A549 (cell line): ENCODE data around the gene SMYD5. TPM values are rescaled to one million over a fixed set of nuclear protein-coding genes. Genes with fewer than 3 reads are reported as not detected.

Source experiments
- ATAC-seq, 2 experiments: fragments of 200-7000 bp in 1 of 2; fragments of >200 bp in 1 of 2; cut with Nextera tagmentation in 1 of 2; cut with Tn5 transposase in 1 of 2; 3 replicates each; pipeline versions ENCODE4 v1.8.0 to v1.9.1; 2018 to 2020; ENCODE audit warnings: mild to moderate bottlenecking in 1 of 2, moderate library complexity in 1 of 2
- CTCF ChIA-PET: fragments of 300-600 bp; sonication (Branson Sonifier 250); formaldehyde crosslinking; extraction: SDS; loops from one replicate; lab custom pipeline; 2021; ENCODE audit warnings: antibody characterized with exemption, inconsistent platforms; lab: Yijun Ruan, JAX
- POLR2A ChIA-PET: fragments of 350-600 bp; formaldehyde crosslinking; extraction: SDS; loops from one replicate; lab custom pipeline; 2021; ENCODE audit warnings: antibody characterized with exemption, inconsistent platforms; lab: Yijun Ruan, JAX
- DNase-seq, 2 experiments: peaks; one replicate each; pipeline versions ENCODE4 v3.0.0 to v3.0.0-alpha.2; 2011 to 2016; ENCODE audit warnings: low read depth in 1 of 2, low spot score in 1 of 2
- FAIRE-seq: peaks from 2 replicates; lab custom pipeline; 2011; peaks lifted over from hg19 to GRCh38; lab: Jason Lieb, UNC
- H3K27ac ChIP-seq, 2 experiments: fragments of >200 bp; sonication (Bioruptor Twin); formaldehyde crosslinking; 3 replicates each; pipeline ENCODE4 v1.5.1; 2016 to 2017
- H3K4me1 ChIP-seq: fragments of >200 bp; sonication (Bioruptor Twin); formaldehyde crosslinking; 3 replicates; pipeline ENCODE4 v1.6.1; 2016
- H3K4me2 ChIP-seq: fragments of >200 bp; sonication (Bioruptor Twin); formaldehyde crosslinking; 3 replicates; pipeline ENCODE4 v1.6.1; 2016
- H3K4me3 ChIP-seq: fragments of >200 bp; sonication (Bioruptor Twin); formaldehyde crosslinking; 3 replicates; pipeline ENCODE4 v1.5.1; 2016
- H3K9me3 ChIP-seq: fragments of >200 bp; sonication (Bioruptor Twin); formaldehyde crosslinking; 3 replicates; pipeline ENCODE4 v1.6.1; 2016
- CBX2 ChIP-seq: fragments of 200-600 bp; sonication (generic); IDR thresholded peaks from 2 replicates; pipeline ENCODE4 v1.6.1; 2016; ENCODE audit warnings: low read depth, mild to moderate bottlenecking, borderline replicate concordance
- CHD2 ChIP-seq: fragments of 150-350 bp; IDR thresholded peaks from 2 replicates; pipeline ENCODE4 v1.6.1; 2014; ENCODE audit warnings: low read length; ENCODE audit not compliant: partially characterized antibody
- CHD4 ChIP-seq: fragments of 200-600 bp; sonication (generic); IDR thresholded peaks from 2 replicates; pipeline ENCODE4 v1.6.1; 2016; ENCODE audit warnings: antibody characterized with exemption, mild to moderate bottlenecking, borderline replicate concordance
- EHMT2 ChIP-seq: fragments of 200-600 bp; sonication (generic); IDR thresholded peaks from 2 replicates; pipeline ENCODE4 v1.6.1; 2016; ENCODE audit warnings: antibody characterized with exemption, low read depth, mild to moderate bottlenecking, moderate library complexity
- EP300 ChIP-seq, 2 experiments: fragments of >200 bp; sonication (Bioruptor Twin); formaldehyde crosslinking; IDR thresholded peaks; 2 replicates in 1 of 2; 3 replicates in 1 of 2; pipeline ENCODE4 v1.6.1; 2016 to 2017
- ESRRA ChIP-seq: fragments of 150-350 bp; IDR thresholded peaks from 2 replicates; pipeline ENCODE4 v1.6.1; 2014; ENCODE audit warnings: mild to moderate bottlenecking, low read length, borderline replicate concordance
- FOSB ChIP-seq: fragments of 250-450 bp; sonication (Bioruptor Pico); IDR thresholded peaks from 2 replicates; pipeline ENCODE4 v1.5.0; 2020; ENCODE audit warnings: mild to moderate bottlenecking, moderate library complexity
- FOSL2 ChIP-seq, 2 experiments: fragments of 450-650 bp in 1 of 2; fragments of >200 bp in 1 of 2; sonication (Bioruptor Twin) in 1 of 2; formaldehyde crosslinking; IDR thresholded peaks; 2 replicates each; pipeline versions ENCODE4 v1.5.0 to v1.6.1; 2016 to 2020; ENCODE audit warnings: mild to moderate bottlenecking in 1 of 2, moderate library complexity in 1 of 2
- GATA3 ChIP-seq: IDR thresholded peaks from 2 replicates; pipeline ENCODE4 v1.6.1; 2012; ENCODE audit warnings: borderline replicate concordance
- HOXB5 ChIP-seq: fragments of 250-450 bp; sonication (Bioruptor Pico); IDR thresholded peaks from 2 replicates; pipeline ENCODE4 v1.5.0; 2020; ENCODE audit warnings: mild to moderate bottlenecking, moderate library complexity
- JUN ChIP-seq, 2 experiments: fragments of >200 bp; sonication (Bioruptor Twin); formaldehyde crosslinking; IDR thresholded peaks; 2 replicates in 1 of 2; 3 replicates in 1 of 2; pipeline ENCODE4 v1.6.1; 2016 to 2017
- KDM1A ChIP-seq: fragments of 200-600 bp; sonication (generic); IDR thresholded peaks from 2 replicates; pipeline ENCODE4 v1.6.1; 2016; ENCODE audit warnings: low read depth, mild to moderate bottlenecking
- KDM5A ChIP-seq: fragments of 200-600 bp; sonication (generic); IDR thresholded peaks from 2 replicates; pipeline ENCODE4 v1.6.1; 2016; ENCODE audit warnings: antibody characterized with exemption, mild to moderate bottlenecking
- NPAS2 ChIP-seq: fragments of 250-450 bp; sonication (Bioruptor Pico); IDR thresholded peaks from 2 replicates; pipeline ENCODE4 v1.8.0; 2022; ENCODE audit warnings: mild to moderate bottlenecking, moderate library complexity, borderline replicate concordance
- PBX3 ChIP-seq: IDR thresholded peaks from 2 replicates; pipeline ENCODE4 v1.6.1; 2012
- PHF8 ChIP-seq: fragments of 200-600 bp; sonication (generic); IDR thresholded peaks from 2 replicates; pipeline ENCODE4 v1.6.1; 2016; ENCODE audit warnings: low read depth, mild to moderate bottlenecking, antibody characterized with exemption, moderate library complexity, borderline replicate concordance
- POLR2A ChIP-seq: IDR thresholded peaks from 2 replicates; pipeline ENCODE4 v1.6.1; 2012; ENCODE audit warnings: mild to moderate bottlenecking, low read length
- POLR2AphosphoS2 ChIP-seq: conservative IDR thresholded peaks from 2 replicates; pipeline ENCODE4 v1.6.1; 2012; ENCODE audit warnings: low read length, improper control_type of control experiment, inconsistent platforms
- RAD21 ChIP-seq, 2 experiments: fragments of >200 bp in 1 of 2; sonication (Bioruptor Twin) in 1 of 2; formaldehyde crosslinking in 1 of 2; IDR thresholded peaks in 1 of 2; conservative IDR thresholded peaks in 1 of 2; 2 replicates in 1 of 2; 3 replicates in 1 of 2; pipeline ENCODE4 v1.6.1; 2012 to 2018; ENCODE audit warnings: inconsistent platforms in 1 of 2
- RCOR1 ChIP-seq: fragments of 150-350 bp; IDR thresholded peaks from 2 replicates; pipeline ENCODE4 v1.6.1; 2014; ENCODE audit warnings: antibody characterized with exemption, low read length, low read depth
- RNF2 ChIP-seq: fragments of 200-600 bp; sonication (generic); IDR thresholded peaks from 2 replicates; pipeline ENCODE4 v1.6.1; 2016; ENCODE audit warnings: low read depth, mild to moderate bottlenecking, antibody characterized with exemption, moderate library complexity, borderline replicate concordance
- ZC3H11A ChIP-seq: fragments of 450-650 bp; IDR thresholded peaks from 2 replicates; pipeline ENCODE4 v1.6.1; 2014; ENCODE audit warnings: antibody characterized with exemption, mild to moderate bottlenecking
- ZFP36 ChIP-seq: fragments of 450-650 bp; IDR thresholded peaks from 2 replicates; pipeline ENCODE4 v1.6.1; 2014; ENCODE audit warnings: borderline replicate concordance; ENCODE audit not compliant: partially characterized antibody
- ZSCAN20 ChIP-seq: fragments of 250-450 bp; sonication (Bioruptor Pico); IDR thresholded peaks from 2 replicates; pipeline ENCODE4 v1.8.0; 2022; ENCODE audit warnings: mild to moderate bottlenecking, moderate library complexity
- WGBS: methylation state at CpG from one replicate; pipeline ENCODE4 v1.1.6; 2017; ENCODE audit errors: missing lambda C conversion rate; 5-methylcytosine and 5-hydroxymethylcytosine counted together
- polyA minus RNA-seq: library from RNA; depleted of rRNA, polyadenylated mRNA; stranded (reverse); fragments of >200 nt; gene quantifications from 2 replicates; pipeline ENCODE4 v1.2.3, GENCODE V29; 2011; rRNA and poly(A)+ RNA removed
- polyA plus RNA-seq, 4 experiments: library from polyadenylated mRNA; depleted of rRNA in 3 of 4; stranded (reverse); fragments of >200 nt; fragmentation: RNase III in 1 of 4; extraction: RNeasy Plus Mini Kit Qiagen cat#74134 plus additional on column Dnase treatment in 1 of 4; gene quantifications; 2 replicates in 3 of 4; 3 replicates in 1 of 4; pipeline ENCODE4 v1.2.3, GENCODE V29; 2011 to 2017
- TF ChIP-seq, protein P1 (sequence below): fragments of 150-350 bp; IDR thresholded peaks from 2 replicates; pipeline ENCODE4 v1.6.1; 2014; ENCODE audit warnings: low read depth, mild to moderate bottlenecking, low read length
- TF ChIP-seq, protein P2 (sequence below): IDR thresholded peaks from 2 replicates; pipeline ENCODE4 v1.6.1; 2012; ENCODE audit warnings: low read depth, borderline replicate concordance
- TF ChIP-seq, protein P3 (sequence below): fragments of 450-650 bp; IDR thresholded peaks from 2 replicates; pipeline ENCODE4 v1.6.1; 2014; ENCODE audit warnings: antibody characterized with exemption
- TF ChIP-seq, protein P4 (sequence below): fragments of >200 bp; sonication (Bioruptor Twin); formaldehyde crosslinking; IDR thresholded peaks from 3 replicates; pipeline ENCODE4 v1.5.1; 2016
- TF ChIP-seq, protein P5 (sequence below): fragments of 250-450 bp; sonication (Bioruptor Pico); IDR thresholded peaks from 2 replicates; pipeline ENCODE4 v1.5.0; 2020; ENCODE audit warnings: low read depth, mild to moderate bottlenecking, moderate library complexity
- TF ChIP-seq, protein P6 (sequence below): IDR thresholded peaks from 2 replicates; pipeline ENCODE4 v1.6.1; 2012

SMYD5 gene
- polyA plus RNA-seq (2011; rRNA removed) (40.3 and 52.5 TPM in 2 replicates), polyA plus RNA-seq (2017; fragmentation: RNase III; extraction: RNeasy Plus Mini Kit Qiagen cat#74134 plus additional on column Dnase treatment) (46.7 to 53.2 TPM (median 52.2 TPM) in 3 replicates), polyA minus RNA-seq (65.1 and 84.2 TPM in 2 replicates)
- 42.8 and 52.8 TPM in 2 replicates for polyA plus RNA-seq (2012; cell fraction: cytosol; rRNA removed)
- polyA plus RNA-seq (2012; cell fraction: nucleus; rRNA removed), result 85.2 and 90.1 TPM in 2 replicates

DNA sequence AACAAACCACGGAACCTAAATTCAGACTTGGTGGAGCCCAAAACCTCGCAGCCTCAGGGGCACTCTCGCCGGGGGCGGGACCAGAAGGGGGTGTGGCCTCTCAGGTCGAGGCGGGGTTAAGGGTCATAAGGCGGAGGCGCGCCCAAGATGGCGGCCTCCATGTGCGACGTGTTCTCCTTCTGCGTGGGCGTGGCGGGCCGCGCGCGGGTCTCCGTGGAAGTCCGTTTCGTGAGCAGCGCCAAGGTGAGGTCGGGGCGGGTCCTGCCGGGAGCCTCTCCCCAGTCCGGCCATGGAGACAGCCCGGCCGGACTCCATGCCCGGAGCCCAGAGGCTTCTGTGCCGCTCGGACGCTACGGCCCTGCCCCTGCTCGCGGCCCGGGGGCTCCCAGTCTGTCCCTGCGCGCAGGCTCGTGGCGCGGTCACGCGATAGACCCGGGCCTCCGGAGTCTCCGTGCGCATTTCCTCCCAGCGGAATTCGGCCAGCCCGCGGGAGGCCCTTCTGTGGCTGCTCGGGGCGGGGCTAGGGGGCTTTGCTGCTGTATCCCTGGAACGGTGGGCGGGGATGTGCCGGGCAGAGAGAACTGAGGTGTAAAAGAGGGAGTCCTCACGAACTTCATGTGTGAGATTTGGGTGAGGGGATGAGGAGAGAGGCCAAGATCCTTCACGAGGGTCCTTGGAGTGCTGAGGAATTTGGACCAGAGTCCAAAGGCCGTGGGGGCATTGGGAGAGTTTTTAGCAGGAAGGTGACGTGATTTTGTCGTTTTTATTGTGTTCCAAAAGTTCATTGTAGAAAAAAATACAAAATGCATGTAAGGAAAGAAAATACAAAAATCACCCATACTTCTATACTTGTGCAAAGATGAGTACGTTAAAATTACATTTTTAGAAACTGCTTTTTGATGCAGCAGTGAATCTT lies at the start of gene SMYD5:
Gene SMYD5, plus strand, starts transcription at position 126 of the 916 bp plus-strand sequence. Its CDS starts 22 bp downstream, at position 148.
- peak; percentile 79 to 88 for ATAC-seq
- CTCF ChIA-PET, result interaction anchor here (1.2 to 10.2 kb wide), 9 partner anchors 13 to 129 kb away, joined by 3 to 173 read pairs (median 10); partner anchors contain the start of genes CCT7 and PRADC1
- H3K4me3 ChIP-seq, result peak within 1 kb of the TSS; percentile 90
- no peak for FAIRE-seq
- POLR2A ChIA-PET, result interaction anchor here (1.4 kb wide), 1 partner anchor 19 kb away, joined by 8 read pairs; the partner anchor contains the start of genes CCT7 and PRADC1
- H3K27ac ChIP-seq, result peak within 1 kb of the TSS; percentile 94 to 96
- no peaks in the 10 kb centered on the region for H3K9me3 ChIP-seq
- WGBS, result under 1% methylated on average over 47 of the region's 64 CpGs
- H3K4me1 ChIP-seq, result peaks cover 16% of the 10 kb centered on the region
- DNase-seq, result peak; percentile 82 to 90
- peak within 1 kb of the TSS; percentile 91 for H3K4me2 ChIP-seq
- TF ChIP-seq HOXB5 (no peak), PBX3 (no peak), RAD21 (conservative IDR thresholded peaks at IDR 0.05 in 1 of 2, IDR thresholded peaks at IDR 0.05 in 1 of 2) (no peak), POLR2A (peak; percentile 89), EP300 (IDR thresholded peaks at IDR 0.05) (no peak), POLR2AphosphoS2 (no peak), PHF8 (peak; percentile 93), ESRRA (no peak), ZSCAN20 (CRISPR knock-in tag) (no peak), CBX2 (no peak), ZFP36 (no peak), RNF2 (no peak), RCOR1 (0 out of 2 replicates have a peak, but pooled peaks have one; percentile 20), NPAS2 (CRISPR knock-in tag) (no peak), EHMT2 (no peak), CHD4 (no peak), JUN (IDR thresholded peaks at IDR 0.05) (peak in 1 of 2 experiments; percentile 83; a peak in 2 of 5 replicates), FOSB (no peak), GATA3 (no peak), FOSL2 (IDR thresholded peaks at IDR 0.05) (no peak), FOSL2 (CRISPR knock-in tag; IDR thresholded peaks at IDR 0.05) (no peak), ZC3H11A (no peak), KDM1A (no peak), KDM5A (peak; percentile 76), CHD2 (peak; percentile 71)
- TF ChIP-seq, protein P1, sequence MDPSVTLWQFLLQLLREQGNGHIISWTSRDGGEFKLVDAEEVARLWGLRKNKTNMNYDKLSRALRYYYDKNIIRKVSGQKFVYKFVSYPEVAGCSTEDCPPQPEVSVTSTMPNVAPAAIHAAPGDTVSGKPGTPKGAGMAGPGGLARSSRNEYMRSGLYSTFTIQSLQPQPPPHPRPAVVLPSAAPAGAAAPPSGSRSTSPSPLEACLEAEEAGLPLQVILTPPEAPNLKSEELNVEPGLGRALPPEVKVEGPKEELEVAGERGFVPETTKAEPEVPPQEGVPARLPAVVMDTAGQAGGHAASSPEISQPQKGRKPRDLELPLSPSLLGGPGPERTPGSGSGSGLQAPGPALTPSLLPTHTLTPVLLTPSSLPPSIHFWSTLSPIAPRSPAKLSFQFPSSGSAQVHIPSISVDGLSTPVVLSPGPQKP, result no peak
- TF ChIP-seq, protein P2, sequence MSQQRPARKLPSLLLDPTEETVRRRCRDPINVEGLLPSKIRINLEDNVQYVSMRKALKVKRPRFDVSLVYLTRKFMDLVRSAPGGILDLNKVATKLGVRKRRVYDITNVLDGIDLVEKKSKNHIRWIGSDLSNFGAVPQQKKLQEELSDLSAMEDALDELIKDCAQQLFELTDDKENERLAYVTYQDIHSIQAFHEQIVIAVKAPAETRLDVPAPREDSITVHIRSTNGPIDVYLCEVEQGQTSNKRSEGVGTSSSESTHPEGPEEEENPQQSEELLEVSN, result no peak
- TF ChIP-seq, protein P3, sequence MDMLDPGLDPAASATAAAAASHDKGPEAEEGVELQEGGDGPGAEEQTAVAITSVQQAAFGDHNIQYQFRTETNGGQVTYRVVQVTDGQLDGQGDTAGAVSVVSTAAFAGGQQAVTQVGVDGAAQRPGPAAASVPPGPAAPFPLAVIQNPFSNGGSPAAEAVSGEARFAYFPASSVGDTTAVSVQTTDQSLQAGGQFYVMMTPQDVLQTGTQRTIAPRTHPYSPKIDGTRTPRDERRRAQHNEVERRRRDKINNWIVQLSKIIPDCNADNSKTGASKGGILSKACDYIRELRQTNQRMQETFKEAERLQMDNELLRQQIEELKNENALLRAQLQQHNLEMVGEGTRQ, result 0 out of 2 replicates have a peak, but pooled peaks have one; percentile 5
- TF ChIP-seq, protein P4, sequence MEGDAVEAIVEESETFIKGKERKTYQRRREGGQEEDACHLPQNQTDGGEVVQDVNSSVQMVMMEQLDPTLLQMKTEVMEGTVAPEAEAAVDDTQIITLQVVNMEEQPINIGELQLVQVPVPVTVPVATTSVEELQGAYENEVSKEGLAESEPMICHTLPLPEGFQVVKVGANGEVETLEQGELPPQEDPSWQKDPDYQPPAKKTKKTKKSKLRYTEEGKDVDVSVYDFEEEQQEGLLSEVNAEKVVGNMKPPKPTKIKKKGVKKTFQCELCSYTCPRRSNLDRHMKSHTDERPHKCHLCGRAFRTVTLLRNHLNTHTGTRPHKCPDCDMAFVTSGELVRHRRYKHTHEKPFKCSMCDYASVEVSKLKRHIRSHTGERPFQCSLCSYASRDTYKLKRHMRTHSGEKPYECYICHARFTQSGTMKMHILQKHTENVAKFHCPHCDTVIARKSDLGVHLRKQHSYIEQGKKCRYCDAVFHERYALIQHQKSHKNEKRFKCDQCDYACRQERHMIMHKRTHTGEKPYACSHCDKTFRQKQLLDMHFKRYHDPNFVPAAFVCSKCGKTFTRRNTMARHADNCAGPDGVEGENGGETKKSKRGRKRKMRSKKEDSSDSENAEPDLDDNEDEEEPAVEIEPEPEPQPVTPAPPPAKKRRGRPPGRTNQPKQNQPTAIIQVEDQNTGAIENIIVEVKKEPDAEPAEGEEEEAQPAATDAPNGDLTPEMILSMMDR, result no peak
- TF ChIP-seq, protein P5, sequence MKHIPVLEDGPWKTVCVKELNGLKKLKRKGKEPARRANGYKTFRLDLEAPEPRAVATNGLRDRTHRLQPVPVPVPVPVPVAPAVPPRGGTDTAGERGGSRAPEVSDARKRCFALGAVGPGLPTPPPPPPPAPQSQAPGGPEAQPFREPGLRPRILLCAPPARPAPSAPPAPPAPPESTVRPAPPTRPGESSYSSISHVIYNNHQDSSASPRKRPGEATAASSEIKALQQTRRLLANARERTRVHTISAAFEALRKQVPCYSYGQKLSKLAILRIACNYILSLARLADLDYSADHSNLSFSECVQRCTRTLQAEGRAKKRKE, result no peak
- TF ChIP-seq, protein P6, sequence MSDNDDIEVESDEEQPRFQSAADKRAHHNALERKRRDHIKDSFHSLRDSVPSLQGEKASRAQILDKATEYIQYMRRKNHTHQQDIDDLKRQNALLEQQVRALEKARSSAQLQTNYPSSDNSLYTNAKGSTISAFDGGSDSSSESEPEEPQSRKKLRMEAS, result peak; percentile 98
